Endothelial cell of umbilical vein (primary cell): ENCODE data around the gene CDS2. TPM values are rescaled to one million over a fixed set of nuclear protein-coding genes. Genes with fewer than 3 reads are reported as not detected.

ENCODE experiments used
- BruUV-seq: library from RNA; stranded (reverse); fragments of 400-500 nt; replicated peaks from 2 replicates; lab custom pipeline; 2021; lab: Mats Ljungman, UMichigan
- CTCF ChIA-PET: fragments of 300-600, 350-600 bp; sonication (Branson Sonifier 250); formaldehyde crosslinking; loops from one replicate; lab custom pipeline; 2021; ENCODE audit warnings: antibody characterized with exemption, inconsistent platforms; lab: Charles Lee
- POLR2A ChIA-PET: fragments of 300-600, 350-600 bp; sonication (Branson Sonifier 250); formaldehyde crosslinking; loops from one replicate; lab custom pipeline; 2021; ENCODE audit warnings: antibody characterized with exemption, inconsistent platforms; lab: Charles Lee
- DNase-seq: peaks from one replicate; pipeline ENCODE4 v3.0.0-alpha.2; 2011; ENCODE audit warnings: low read depth, low spot score
- FAIRE-seq: peaks from 2 replicates; lab custom pipeline; 2011; peaks lifted over from hg19 to GRCh38; lab: Jason Lieb, UNC
- H2AFZ ChIP-seq: 2 replicates; pipeline ENCODE4 v1.6.0; 2012; ENCODE audit warnings: low read depth, low read length, control low read depth, inconsistent platforms
- H3K27ac ChIP-seq: 2 replicates; pipeline ENCODE4 v1.5.1; 2011; ENCODE audit warnings: low read depth, mild to moderate bottlenecking, control low read depth, low read length, moderate library complexity; ENCODE audit not compliant: insufficient read depth
- H3K27me3 ChIP-seq, 2 experiments: 2 replicates each; pipeline versions ENCODE4 v1.6.0 to v1.6.1; 2011; ENCODE audit warnings: low read length in 2 of 2, mixed read lengths in 1 of 2; ENCODE audit not compliant: control insufficient read depth in 2 of 2, insufficient read depth in 2 of 2
- H3K36me3 ChIP-seq, 2 experiments: 2 replicates in 1 of 2; 3 replicates in 1 of 2; pipeline ENCODE4 v1.5.1; 2011; ENCODE audit warnings: low read length in 2 of 2, mild to moderate bottlenecking in 1 of 2, moderate library complexity in 1 of 2; ENCODE audit not compliant: control insufficient read depth in 2 of 2, insufficient read depth in 2 of 2; ENCODE audit errors: extremely low read depth in 1 of 2
- H3K4me1 ChIP-seq: 3 replicates; pipeline ENCODE4 v1.5.1; 2011; ENCODE audit warnings: mild to moderate bottlenecking, low read length; ENCODE audit not compliant: control insufficient read depth, insufficient read depth; ENCODE audit errors: extremely low read depth
- H3K4me2 ChIP-seq: 2 replicates; pipeline ENCODE4 v1.6.1; 2011; ENCODE audit warnings: low read length, control low read depth, mixed read lengths; ENCODE audit not compliant: insufficient read depth
- H3K4me3 ChIP-seq, 3 experiments: fragments of 200-600 bp in 1 of 3; sonication (generic), shearing (Covaris generic) in 1 of 3; replicated peaks in 1 of 3; 2 replicates each; pipeline ENCODE4 v1.5.1; 2011 to 2016; ENCODE audit warnings: control low read depth in 3 of 3, low read length in 3 of 3, mild to moderate bottlenecking in 2 of 3, inconsistent platforms in 1 of 3, low read depth in 1 of 3, moderate library complexity in 1 of 3; ENCODE audit not compliant: insufficient read depth in 1 of 3
- H3K79me2 ChIP-seq: 2 replicates; pipeline ENCODE4 v1.6.0; 2012; ENCODE audit warnings: low read length, inconsistent platforms; ENCODE audit not compliant: control insufficient read depth, insufficient read depth
- H3K9ac ChIP-seq: replicated peaks from 2 replicates; pipeline ENCODE3; 2011; ENCODE audit warnings: low read length, control low read depth; ENCODE audit not compliant: insufficient read depth; ENCODE audit errors: extremely low read depth
- H3K9me1 ChIP-seq: replicated peaks from 3 replicates; pipeline ENCODE4 v1.6.0; 2011; ENCODE audit warnings: mild to moderate bottlenecking, low read length; ENCODE audit not compliant: control insufficient read depth, insufficient read depth; ENCODE audit errors: extremely low read depth
- H3K9me3 ChIP-seq: replicated peaks from 2 replicates; pipeline ENCODE4 v1.5.1; 2012; ENCODE audit warnings: low read length, inconsistent platforms; ENCODE audit not compliant: control insufficient read depth, insufficient read depth
- H4K20me1 ChIP-seq: replicated peaks from 2 replicates; pipeline ENCODE3; 2011; ENCODE audit warnings: mild to moderate bottlenecking, low read length; ENCODE audit not compliant: control insufficient read depth, insufficient read depth; ENCODE audit errors: extremely low read depth
- EZH2 ChIP-seq: IDR thresholded peaks from 2 replicates; pipeline ENCODE4 v1.6.1; 2012; ENCODE audit warnings: borderline replicate concordance, low read depth, mild to moderate bottlenecking, moderate library complexity, low read length, inconsistent platforms; ENCODE audit not compliant: severe bottlenecking
- FOS ChIP-seq: IDR thresholded peaks from 2 replicates; pipeline ENCODE4 v1.6.1; 2011; ENCODE audit warnings: mild to moderate bottlenecking, low read length, moderate library complexity, borderline replicate concordance; ENCODE audit not compliant: insufficient read depth
- GATA2 ChIP-seq: IDR thresholded peaks from 2 replicates; pipeline ENCODE4 v1.7.0; 2011; ENCODE audit warnings: low read depth, mild to moderate bottlenecking, moderate library complexity, mixed read lengths, low read length; ENCODE audit not compliant: insufficient read length, insufficient read depth
- JUN ChIP-seq: IDR thresholded peaks from 2 replicates; pipeline ENCODE4 v1.6.1; 2011; ENCODE audit warnings: borderline replicate concordance, low read depth; ENCODE audit not compliant: insufficient read length, insufficient read depth
- MYC ChIP-seq: IDR thresholded peaks from one replicate; pipeline ENCODE4 v1.6.1; 2011; ENCODE audit warnings: mild to moderate bottlenecking, low read depth, low read length
- POLR2AphosphoS5 ChIP-seq: IDR thresholded peaks from 2 replicates; pipeline ENCODE4 v1.6.1; 2012; ENCODE audit warnings: low read depth, mild to moderate bottlenecking, control low read depth, low read length, moderate library complexity; ENCODE audit not compliant: insufficient read depth
- dilution Hi-C: fragments of 300-500 bp; cut with MboI; formaldehyde crosslinking; loops from one replicate; pipeline ENCODE4 v1.15.0; 2019; ENCODE audit warnings: low sequenced_read_pairs; ENCODE audit not compliant: extremely low pct_ligation_motif_present
- intact Hi-C: fragments of 100-400 bp; cut with micrococcal nuclease; formaldehyde crosslinking; loops from one replicate; pipeline ENCODE4 v1.10.0; 2022
- polyA plus RNA-seq, 4 experiments: library from polyadenylated mRNA; depleted of rRNA in 3 of 4; stranded (reverse) in 3 of 4; unstranded in 1 of 4; fragments of >200 nt; gene quantifications; 2 replicates each; pipeline versions ENCODE4 v1.2.1 to v1.2.3, GENCODE V29; 2011 to 2012; ENCODE audit warnings: missing spikeins in 1 of 4
- total RNA-seq: library from RNA; stranded (reverse); gene quantifications from 2 replicates; pipeline ENCODE4 v1.2.3, GENCODE V29; 2021
- TF ChIP-seq, protein P1 (sequence below), 2 donors: IDR thresholded peaks; 1 replicate in 1 of 2; 2 replicates in 1 of 2; pipeline ENCODE4 v1.5.1; 2011; ENCODE audit warnings: low read length in 2 of 2, mild to moderate bottlenecking in 2 of 2, moderate library complexity in 2 of 2, control low read depth in 1 of 2, inconsistent platforms in 1 of 2, low read depth in 1 of 2; ENCODE audit not compliant: insufficient read depth in 1 of 2; ENCODE audit errors: extremely low read depth in 1 of 2

CDS2 gene
- total and polyA plus RNA-seq, 2 donors (not counting 3 experiments of a cell fraction or from before 2014, with no cell fraction given), result 47.0 to 49.0 TPM

DNA sequence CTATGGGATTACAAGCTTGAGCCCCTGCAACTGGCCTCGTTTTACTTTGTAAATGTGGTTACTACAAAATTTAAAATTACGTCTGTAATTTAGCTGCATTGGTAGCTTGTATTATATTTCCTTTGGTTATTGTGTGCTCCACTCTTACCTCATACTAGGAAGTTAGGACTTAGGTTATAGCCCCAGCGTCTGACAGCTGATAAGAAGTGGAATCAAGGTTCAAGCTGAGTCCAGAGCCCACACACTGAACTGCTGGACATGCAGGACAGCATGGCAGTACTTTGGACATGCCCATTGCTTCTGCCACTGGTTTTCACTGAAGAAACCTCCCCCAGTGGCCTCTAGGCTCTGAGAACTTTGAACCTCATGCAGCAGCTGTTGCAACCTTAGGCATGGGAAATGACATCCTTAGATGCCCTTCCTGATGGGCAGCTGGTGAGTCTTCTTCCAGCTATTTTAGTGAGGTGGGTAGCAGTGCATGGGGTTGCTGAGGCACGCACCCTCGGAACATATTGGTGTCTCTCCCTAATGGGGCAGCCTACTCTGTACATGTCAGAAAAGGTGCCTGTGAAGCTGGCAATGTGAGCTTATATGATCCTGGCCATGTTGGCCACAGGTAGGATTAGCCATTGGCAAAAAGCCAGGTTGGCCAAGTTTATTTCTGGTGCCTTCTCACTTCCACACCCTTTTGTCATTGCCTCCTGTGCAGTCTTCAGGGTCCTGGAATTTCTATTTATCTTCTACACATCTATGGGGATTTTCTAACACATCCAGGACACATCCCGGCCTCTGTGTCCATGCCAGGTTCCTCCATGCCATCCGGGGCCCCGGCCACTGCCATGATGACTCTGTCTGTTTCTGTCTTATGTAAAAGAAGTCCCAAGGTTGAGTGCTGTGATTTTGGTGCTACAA is 85.3 kb downstream of the CDS2 start:
- H3K9ac ChIP-seq, result no peak overlapping the region
- peaks cover 0 to 2% of the 10 kb centered on the region in 2 experiments for H3K36me3 ChIP-seq
- no TSS peak for BruUV-seq
- no peak overlapping the region for H3K4me3 ChIP-seq
- peaks cover 13% of the 10 kb centered on the region for H3K4me1 ChIP-seq
- ChIA-PET CTCF (interaction anchor here (1.6 to 11.1 kb wide), 2 partner anchors 7 to 236 kb away, joined by 9 to 275 read pairs; no protein-coding TSS in a partner anchor), POLR2A (no interaction called here)
- dilution Hi-C loops, result no loop called here
- H3K4me2 ChIP-seq, result no peak overlapping the region
- no peaks in the 10 kb centered on the region for H3K9me1 ChIP-seq
- FAIRE-seq (no peak), DNase-seq (no peak)
- intact Hi-C loops, result no loop called here
- H3K27ac ChIP-seq, result no peak overlapping the region
- H3K79me2 ChIP-seq, result no peaks in the 10 kb centered on the region
- H3K9me3 ChIP-seq, result no peaks in the 10 kb centered on the region
- no peak overlapping the region for H2AFZ ChIP-seq
- H3K27me3 ChIP-seq, result no peaks in the 10 kb centered on the region
- no peak for TF ChIP-seq GATA2
- TF ChIP-seq, protein P1, sequence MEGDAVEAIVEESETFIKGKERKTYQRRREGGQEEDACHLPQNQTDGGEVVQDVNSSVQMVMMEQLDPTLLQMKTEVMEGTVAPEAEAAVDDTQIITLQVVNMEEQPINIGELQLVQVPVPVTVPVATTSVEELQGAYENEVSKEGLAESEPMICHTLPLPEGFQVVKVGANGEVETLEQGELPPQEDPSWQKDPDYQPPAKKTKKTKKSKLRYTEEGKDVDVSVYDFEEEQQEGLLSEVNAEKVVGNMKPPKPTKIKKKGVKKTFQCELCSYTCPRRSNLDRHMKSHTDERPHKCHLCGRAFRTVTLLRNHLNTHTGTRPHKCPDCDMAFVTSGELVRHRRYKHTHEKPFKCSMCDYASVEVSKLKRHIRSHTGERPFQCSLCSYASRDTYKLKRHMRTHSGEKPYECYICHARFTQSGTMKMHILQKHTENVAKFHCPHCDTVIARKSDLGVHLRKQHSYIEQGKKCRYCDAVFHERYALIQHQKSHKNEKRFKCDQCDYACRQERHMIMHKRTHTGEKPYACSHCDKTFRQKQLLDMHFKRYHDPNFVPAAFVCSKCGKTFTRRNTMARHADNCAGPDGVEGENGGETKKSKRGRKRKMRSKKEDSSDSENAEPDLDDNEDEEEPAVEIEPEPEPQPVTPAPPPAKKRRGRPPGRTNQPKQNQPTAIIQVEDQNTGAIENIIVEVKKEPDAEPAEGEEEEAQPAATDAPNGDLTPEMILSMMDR (IDR thresholded peaks at IDR 0.05; ENCODE audit: extremely low read depth in 1 of 2, insufficient read depth in 1 of 2, low read depth in 1 of 2, low read length in 2 of 2), result no peak
- no peak for TF ChIP-seq FOS
- no peak for TF ChIP-seq EZH2
- no peak for TF ChIP-seq POLR2AphosphoS5
- no peak for TF ChIP-seq MYC
- TF ChIP-seq JUN, result no peak
- no peaks in the 10 kb centered on the region for H4K20me1 ChIP-seq
